MCF 10A (cell line): ENCODE measurements around the gene ABHD16A. TPM values are rescaled to one million over a fixed set of nuclear protein-coding genes. Genes with fewer than 3 reads are reported as not detected.

Experiments used
- BruUV-seq: library from RNA; stranded (reverse); fragments of 400-500 nt; replicated peaks from 2 replicates; lab custom pipeline; 2021; lab: Mats Ljungman, UMichigan
- CTCF ChIA-PET: fragments of 300-600 bp; sonication (Branson Sonifier 250); formaldehyde crosslinking; extraction: SDS; loops from one replicate; lab custom pipeline; 2021; ENCODE audit warnings: antibody characterized with exemption, inconsistent platforms; lab: Yijun Ruan, JAX
- POLR2A ChIA-PET: fragments of 300-600, 350-650 bp; sonication (Branson Sonifier 250); formaldehyde crosslinking; extraction: SDS; loops from one replicate; lab custom pipeline; 2020; ENCODE audit warnings: antibody characterized with exemption, inconsistent platforms; lab: Yijun Ruan, JAX
- DNase-seq: peaks from one replicate; pipeline ENCODE4 v3.0.0-alpha.2; 2018; ENCODE audit not compliant: unreplicated experiment
- H3K27ac Mint-ChIP-seq: one replicate; pipeline ENCODE4 v1.8.0; 2022; ENCODE audit warnings: mild to moderate bottlenecking, low read depth, mixed read lengths; ENCODE audit not compliant: unreplicated experiment
- H3K27me3 Mint-ChIP-seq: one replicate; pipeline ENCODE4 v1.8.0; 2022; ENCODE audit warnings: mixed read lengths; ENCODE audit not compliant: insufficient read depth, unreplicated experiment
- H3K36me3 Mint-ChIP-seq: one replicate; pipeline ENCODE4 v1.8.0; 2022; ENCODE audit warnings: mild to moderate bottlenecking, moderate library complexity, mixed read lengths; ENCODE audit not compliant: insufficient read depth, unreplicated experiment
- H3K4me1 Mint-ChIP-seq: one replicate; pipeline ENCODE4 v1.8.0; 2022; ENCODE audit warnings: mixed read lengths; ENCODE audit not compliant: insufficient read depth, unreplicated experiment
- H3K4me3 Mint-ChIP-seq: one replicate; pipeline ENCODE4 v1.8.0; 2022; ENCODE audit warnings: mild to moderate bottlenecking, moderate library complexity, mixed read lengths; ENCODE audit not compliant: unreplicated experiment
- H3K9me3 Mint-ChIP-seq: one replicate; pipeline ENCODE4 v1.8.0; 2022; ENCODE audit warnings: mixed read lengths; ENCODE audit not compliant: unreplicated experiment
- intact Hi-C: fragments of 100-400 bp; cut with micrococcal nuclease; formaldehyde crosslinking; loops from 2 replicates; pipeline ENCODE4 v1.14.1; 2022
- microRNA-seq: library from miRNA; unstranded; fragments of <30 nt; microRNA quantifications from one replicate; pipeline ENCODE4 v1.2.0, GENCODE V29; 2022
- total RNA-seq: library from RNA; stranded (reverse); gene quantifications from 2 replicates; pipeline ENCODE4 v1.2.3, GENCODE V29; 2022
- TF ChIP-seq, protein P1 (sequence below): fragments of 200-600 bp; IDR thresholded peaks from one replicate; pipeline ENCODE4 v1.8.0; 2022; ENCODE audit warnings: antibody characterized with exemption, mild to moderate bottlenecking; ENCODE audit not compliant: unreplicated experiment

Gene ABHD16A
- total RNA-seq, 1 experiment from 2014 or later: 32.1 TPM

GRCh38 chr6:31640612-31641011 lies 62.5 kb downstream of the ABHD16A start:
- Mint-ChIP-seq H3K27ac (no peak overlapping the region), H3K27me3 (no peaks in the 10 kb centered on the region), H3K36me3 (peaks cover 73% of the 10 kb centered on the region), H3K4me3 (no peak overlapping the region), H3K4me1 (no peaks in the 10 kb centered on the region), H3K9me3 (no peaks in the 10 kb centered on the region)
- CTCF ChIA-PET: interaction anchor here (0.6 kb wide), 2 partner anchors 13 to 94 kb away, joined by 3 read pairs; partner anchors contain the start of gene ATP6V1G2
- TSS peak; percentile 69 for BruUV-seq
- POLR2A ChIA-PET: interaction anchor here (4.7 to 6.2 kb wide), 2 partner anchors 11 to 17 kb away, joined by 50 to 59 read pairs; partner anchors contain the start of genes BAG6 and PRRC2A
- intact Hi-C loops: no loop called here
- TF ChIP-seq, protein P1, sequence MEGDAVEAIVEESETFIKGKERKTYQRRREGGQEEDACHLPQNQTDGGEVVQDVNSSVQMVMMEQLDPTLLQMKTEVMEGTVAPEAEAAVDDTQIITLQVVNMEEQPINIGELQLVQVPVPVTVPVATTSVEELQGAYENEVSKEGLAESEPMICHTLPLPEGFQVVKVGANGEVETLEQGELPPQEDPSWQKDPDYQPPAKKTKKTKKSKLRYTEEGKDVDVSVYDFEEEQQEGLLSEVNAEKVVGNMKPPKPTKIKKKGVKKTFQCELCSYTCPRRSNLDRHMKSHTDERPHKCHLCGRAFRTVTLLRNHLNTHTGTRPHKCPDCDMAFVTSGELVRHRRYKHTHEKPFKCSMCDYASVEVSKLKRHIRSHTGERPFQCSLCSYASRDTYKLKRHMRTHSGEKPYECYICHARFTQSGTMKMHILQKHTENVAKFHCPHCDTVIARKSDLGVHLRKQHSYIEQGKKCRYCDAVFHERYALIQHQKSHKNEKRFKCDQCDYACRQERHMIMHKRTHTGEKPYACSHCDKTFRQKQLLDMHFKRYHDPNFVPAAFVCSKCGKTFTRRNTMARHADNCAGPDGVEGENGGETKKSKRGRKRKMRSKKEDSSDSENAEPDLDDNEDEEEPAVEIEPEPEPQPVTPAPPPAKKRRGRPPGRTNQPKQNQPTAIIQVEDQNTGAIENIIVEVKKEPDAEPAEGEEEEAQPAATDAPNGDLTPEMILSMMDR: no peak
- DNase-seq: no peak

GRCh38 chr6:31639449-31639861 lies 63.7 kb downstream of the ABHD16A start:
- no TSS peak for BruUV-seq
- H3K27ac Mint-ChIP-seq: no peak overlapping the region
- TF ChIP-seq, protein P1: no peak
- peaks cover 76% of the 10 kb centered on the region for H3K36me3 Mint-ChIP-seq
- H3K9me3 Mint-ChIP-seq: no peaks in the 10 kb centered on the region
- H3K27me3 Mint-ChIP-seq: no peaks in the 10 kb centered on the region
- no peak overlapping the region for H3K4me3 Mint-ChIP-seq
- POLR2A ChIA-PET: interaction anchor here (4.7 to 6.2 kb wide), 2 partner anchors 12 to 16 kb away, joined by 50 to 59 read pairs; partner anchors contain the start of genes BAG6 and PRRC2A
- intact Hi-C loops: no loop called here
- DNase-seq: no peak
- H3K4me1 Mint-ChIP-seq: no peaks in the 10 kb centered on the region
- CTCF ChIA-PET: no interaction called here

DNA sequence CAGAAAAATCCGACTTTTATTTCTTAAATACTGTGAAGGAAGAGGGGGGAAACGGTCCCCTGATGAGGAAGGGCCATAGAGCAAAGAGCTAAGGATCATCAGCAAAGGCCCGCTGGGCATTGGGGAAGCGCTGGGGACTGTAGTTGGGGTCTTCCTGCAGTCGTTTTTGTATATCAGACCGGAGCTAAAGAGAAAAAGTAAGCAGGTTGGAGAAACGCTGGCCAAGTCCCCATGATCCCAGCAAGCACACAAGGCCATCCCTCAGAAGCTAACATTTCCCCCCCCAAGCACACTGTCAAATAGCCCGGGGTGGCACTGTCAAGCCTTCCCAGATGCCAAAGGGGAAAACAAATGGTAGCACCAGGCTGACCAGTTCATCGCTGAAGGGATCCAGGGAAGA lies 64.1 kb downstream of the ABHD16A start:
- POLR2A ChIA-PET: interaction anchor here (4.7 to 6.2 kb wide), 2 partner anchors 13 to 16 kb away, joined by 50 to 59 read pairs; partner anchors contain the start of genes BAG6 and PRRC2A
- BruUV-seq: no TSS peak
- intact Hi-C loops: no loop called here
- no peaks in the 10 kb centered on the region for H3K27me3 Mint-ChIP-seq
- H3K4me1 Mint-ChIP-seq: no peaks in the 10 kb centered on the region
- no peak for DNase-seq
- CTCF ChIA-PET: no interaction called here
- no peak overlapping the region for H3K4me3 Mint-ChIP-seq
- H3K9me3 Mint-ChIP-seq: no peaks in the 10 kb centered on the region
- H3K27ac Mint-ChIP-seq: no peak overlapping the region
- peaks cover 78% of the 10 kb centered on the region for H3K36me3 Mint-ChIP-seq
- TF ChIP-seq, protein P1: no peak

Small RNA genes lying within 50 kb of the gene (microRNA-seq; reads per million reads assigned to microRNA genes)
- not detected for gene MIR4646

Other genes starting within 250 kb of the ABHD16A start
- gene MICB, start 205.2 kb downstream of the ABHD16A start, total RNA-seq: 4.3 and 7.6 TPM in 2 replicates
- not detected in 2 replicates for gene MCCD1, start 174.4 kb downstream of the ABHD16A start, total RNA-seq
- gene DDX39B, start 161.3 kb downstream of the ABHD16A start, total RNA-seq: 551 and 565 TPM in 2 replicates
- 1.2 and 2.4 TPM in 2 replicates for gene ATP6V1G2, start 156.7 kb downstream of the ABHD16A start, total RNA-seq
- 25.2 and 30.3 TPM in 2 replicates for gene NFKBIL1, start 155.7 kb downstream of the ABHD16A start, total RNA-seq
- not detected in 2 replicates for gene LTA, start 131.0 kb downstream of the ABHD16A start, total RNA-seq
- not detected in 2 replicates for gene TNF, start 127.8 kb downstream of the ABHD16A start, total RNA-seq
- 0.37 TPM in 1 of 2 replicates, not detected in the other for gene LTB, start 120.9 kb downstream of the ABHD16A start, total RNA-seq
- gene LST1, start 117.0 kb downstream of the ABHD16A start, total RNA-seq: not detected in 2 replicates
- gene NCR3, start 110.3 kb downstream of the ABHD16A start, total RNA-seq: not detected in 2 replicates
- not detected in 2 replicates for gene AIF1, start 88.1 kb downstream of the ABHD16A start, total RNA-seq
- gene PRRC2A, start 82.6 kb downstream of the ABHD16A start, total RNA-seq: 247 and 266 TPM in 2 replicates
- gene BAG6, start 50.7 kb downstream of the ABHD16A start, total RNA-seq: 290 and 291 TPM in 2 replicates
- 5.0 and 5.2 TPM in 2 replicates for gene APOM, start 47.4 kb downstream of the ABHD16A start, total RNA-seq
- 15.5 and 16.6 TPM in 2 replicates for gene C6orf47, start 42.5 kb downstream of the ABHD16A start, total RNA-seq
- gene GPANK1, start 38.3 kb downstream of the ABHD16A start, total RNA-seq: 13.0 and 13.6 TPM in 2 replicates
- 197 and 209 TPM in 2 replicates for gene CSNK2B, start 37.2 kb downstream of the ABHD16A start, total RNA-seq
- gene LY6G5B, start 33.3 kb downstream of the ABHD16A start, total RNA-seq: 14.4 and 16.0 TPM in 2 replicates
- gene LY6G5C, start 22.3 kb downstream of the ABHD16A start, total RNA-seq: 0.64 and 1.4 TPM in 2 replicates
- gene LY6G6F, start 3.5 kb upstream of the ABHD16A start, total RNA-seq: not detected in 2 replicates
- gene LY6G6D, start 12.0 kb upstream of the ABHD16A start, total RNA-seq: not detected in 2 replicates
- 0.32 TPM in 1 of 2 replicates, not detected in the other for gene LY6G6C, start 18.4 kb upstream of the ABHD16A start, total RNA-seq
- gene MPIG6B, start 20.0 kb upstream of the ABHD16A start, total RNA-seq: not detected in 2 replicates
- gene DDAH2, start 26.0 kb upstream of the ABHD16A start, total RNA-seq: 8.5 and 13.5 TPM in 2 replicates
- gene CLIC1, start 33.2 kb upstream of the ABHD16A start, total RNA-seq: 511 and 632 TPM in 2 replicates
- gene MSH5, start 36.7 kb upstream of the ABHD16A start, total RNA-seq: 36.6 and 43.1 TPM in 2 replicates
- 4.3 and 5.1 TPM in 2 replicates for gene SAPCD1, start 59.3 kb upstream of the ABHD16A start, total RNA-seq
- 2.0 and 3.1 TPM in 2 replicates for gene VWA7, start 74.0 kb upstream of the ABHD16A start, total RNA-seq
- 133 and 200 TPM in 2 replicates for gene VARS1, start 92.4 kb upstream of the ABHD16A start, total RNA-seq
- gene LSM2, start 103.6 kb upstream of the ABHD16A start, total RNA-seq: 36.9 and 47.4 TPM in 2 replicates
- 0.35 and 0.79 TPM in 2 replicates for gene HSPA1L, start 112.0 kb upstream of the ABHD16A start, total RNA-seq
- gene HSPA1A, start 112.2 kb upstream of the ABHD16A start, total RNA-seq: 20.3 and 34.0 TPM in 2 replicates
- gene HSPA1B, start 124.4 kb upstream of the ABHD16A start, total RNA-seq: 29.8 and 51.6 TPM in 2 replicates
- 19.7 and 43.8 TPM in 2 replicates for gene NEU1, start 159.5 kb upstream of the ABHD16A start, total RNA-seq
- not detected in 2 replicates for gene SLC44A4, start 175.7 kb upstream of the ABHD16A start, total RNA-seq
- 20.2 and 21.8 TPM in 2 replicates for gene EHMT2, start 194.4 kb upstream of the ABHD16A start, total RNA-seq
- gene ZBTB12, start 198.8 kb upstream of the ABHD16A start, total RNA-seq: 3.6 and 4.0 TPM in 2 replicates
- not detected in 2 replicates for gene C2, start 224.4 kb upstream of the ABHD16A start, total RNA-seq
- gene CFB, start 242.8 kb upstream of the ABHD16A start, total RNA-seq: 24.5 and 24.6 TPM in 2 replicates